Tibial artery (tissue), 4 donors: Measurements from ENCODE around the gene TAS2R1.

Experiments used
- DNase-seq, 2 donors: peaks; one replicate each; pipeline ENCODE4 v3.0.0-alpha.2; 2019
- H3K27ac ChIP-seq, 2 donors: fragments of 200-600 bp; sonication (generic) in 1 of 2; 1 replicate in 1 of 2; 2 replicates in 1 of 2; pipeline ENCODE4 v1.5.1; 2018 to 2019; ENCODE audit warnings: mild to moderate bottlenecking in 1 of 2
- H3K27me3 ChIP-seq, 2 donors: fragments of 200-600 bp; sonication (generic) in 1 of 2; one replicate each; pipeline versions ENCODE4 v1.5.1 to v1.6.0; 2016 to 2019
- H3K36me3 ChIP-seq, 3 donors: fragments of 200-600 bp; sonication (generic) in 2 of 3; one replicate each; pipeline ENCODE4 v1.5.1; 2016 to 2019; ENCODE audit warnings: mild to moderate bottlenecking in 2 of 3
- H3K4me1 ChIP-seq, 4 donors: fragments of 200-600 bp; sonication (generic) in 2 of 4; 1 replicate in 3 of 4; 2 replicates in 1 of 4; pipeline ENCODE4 v1.5.1; 2016 to 2019
- H3K4me3 ChIP-seq, 2 donors: fragments of 200-600 bp; sonication (generic) in 1 of 2; 1 replicate in 1 of 2; 2 replicates in 1 of 2; pipeline ENCODE4 v1.5.1; 2018 to 2019; ENCODE audit warnings: mild to moderate bottlenecking in 2 of 2
- H3K9me3 ChIP-seq, 3 donors: fragments of 200-600 bp; sonication (generic) in 1 of 3; one replicate each; pipeline ENCODE4 v1.5.1; 2016 to 2019
- CTCF ChIP-seq, 2 experiments: fragments of 200-600 bp in 1 of 2; fragments of 450-650 bp in 1 of 2; IDR thresholded peaks; one replicate each; pipeline ENCODE4 v1.5.1; 2017 to 2019; ENCODE audit warnings: antibody characterized with exemption in 2 of 2, mild to moderate bottlenecking in 1 of 2, moderate library complexity in 1 of 2
- intact Hi-C: fragments of 100-400 bp; cut with DNase I; formaldehyde crosslinking; loops from one replicate; pipeline ENCODE4 v1.15.0; 2023; ENCODE audit warnings: low total_unique reads

TAS2R1 gene

GRCh38 chr5:9630251-9630650 lies at the start of gene TAS2R1:
Gene TAS2R1 (minus strand): TSS chr5:9630351. CDS start chr5:9630032, 319 bp downstream.
- H3K36me3 ChIP-seq, result no peaks in the 10 kb centered on the region
- TF ChIP-seq CTCF (IDR thresholded peaks at IDR 0.05), result no peak
- H3K4me1 ChIP-seq, result no peaks in the 10 kb centered on the region
- intact Hi-C loops, result no loop called here
- no peak for DNase-seq
- no peak within 1 kb of the TSS for H3K4me3 ChIP-seq
- no peak within 1 kb of the TSS for H3K27ac ChIP-seq
- H3K27me3 ChIP-seq, result no peaks in the 10 kb centered on the region
- peaks cover 0 to 5% (median 3%) of the 10 kb centered on the region in 3 donors for H3K9me3 ChIP-seq

- H3K36me3 ChIP-seq, result no peaks in the 10 kb centered on the region
- H3K9me3 ChIP-seq, result peaks cover 0 to 7% (median 6%) of the 10 kb centered on the region in 3 donors
- no peaks in the 10 kb centered on the region for H3K4me1 ChIP-seq
- DNase-seq, result no peak
- no peak for TF ChIP-seq CTCF (IDR thresholded peaks at IDR 0.05)
- no peaks in the 10 kb centered on the region for H3K27me3 ChIP-seq
- intact Hi-C loops, result no loop called here
- no peak overlapping the region for H3K27ac ChIP-seq
- no peak overlapping the region for H3K4me3 ChIP-seq
These were observed 40.2 kb upstream of the TAS2R1 start for GRCh38 chr5:9670371-9670770.

GRCh38 chr5:9667906-9668305 lies 37.8 kb upstream of the TAS2R1 start:
- H3K36me3 ChIP-seq, result no peaks in the 10 kb centered on the region
- no peak overlapping the region for H3K4me3 ChIP-seq
- H3K27ac ChIP-seq, result no peak overlapping the region
- no peaks in the 10 kb centered on the region for H3K4me1 ChIP-seq
- H3K27me3 ChIP-seq, result no peaks in the 10 kb centered on the region
- intact Hi-C loops, result no loop called here
- H3K9me3 ChIP-seq, result peaks cover 0 to 7% (median 6%) of the 10 kb centered on the region in 3 donors
- no peak for DNase-seq
- no peak for TF ChIP-seq CTCF (IDR thresholded peaks at IDR 0.05)

GRCh38 chr5:9663891-9664290 lies 33.7 kb upstream of the TAS2R1 start:
- intact Hi-C loops, result no loop called here
- TF ChIP-seq CTCF (IDR thresholded peaks at IDR 0.05), result no peak
- H3K9me3 ChIP-seq, result peaks cover 0 to 6% (median 0%) of the 10 kb centered on the region in 3 donors
- H3K36me3 ChIP-seq, result no peaks in the 10 kb centered on the region
- no peak overlapping the region for H3K27ac ChIP-seq
- H3K27me3 ChIP-seq, result no peaks in the 10 kb centered on the region
- H3K4me3 ChIP-seq, result no peak overlapping the region
- H3K4me1 ChIP-seq, result no peaks in the 10 kb centered on the region
- DNase-seq, result no peak

GRCh38 chr5:9661316-9662015 lies 31.3 kb upstream of the TAS2R1 start:
- no peaks in the 10 kb centered on the region for H3K27me3 ChIP-seq
- no peak overlapping the region for H3K27ac ChIP-seq
- no peak for TF ChIP-seq CTCF (IDR thresholded peaks at IDR 0.05)
- no peak for DNase-seq
- H3K9me3 ChIP-seq, result no peaks in the 10 kb centered on the region
- no peaks in the 10 kb centered on the region for H3K4me1 ChIP-seq
- no peaks in the 10 kb centered on the region for H3K36me3 ChIP-seq
- no peak overlapping the region for H3K4me3 ChIP-seq
- intact Hi-C loops, result no loop called here
